SK-N-SH treated with all-trans-retinoic acid at 6 μM for 48 hours (cell line): Measurements from ENCODE around the gene MMEL1.
"Not testable (repeated sequence)": the region's sequence is repeated elsewhere in the genome, so short reads cannot be mapped to it uniquely, and the experiment has no call there.

Experiments
- BACH2 ChIP-seq: fragments of 250-450 bp; sonication (Bioruptor Pico); IDR thresholded peaks from 2 replicates; pipeline ENCODE4 v1.9.0; 2021; ENCODE audit warnings: mild to moderate bottlenecking, borderline replicate concordance
- CREB5 ChIP-seq: fragments of 250-450 bp; sonication (Bioruptor Pico); IDR thresholded peaks from 2 replicates; pipeline ENCODE4 v1.5.1; 2020; ENCODE audit warnings: low read depth, mild to moderate bottlenecking, moderate library complexity
- ESRRG ChIP-seq: fragments of 250-450 bp; sonication (Bioruptor Pico); IDR thresholded peaks from 2 replicates; pipeline ENCODE4 v1.6.1; 2021; ENCODE audit warnings: mild to moderate bottlenecking
- ISL1 ChIP-seq: fragments of 250-450 bp; sonication (Bioruptor Pico); IDR thresholded peaks from 2 replicates; pipeline ENCODE4 v2.1.2; 2022; ENCODE audit warnings: mild to moderate bottlenecking, moderate library complexity
- OSR1 ChIP-seq: fragments of 250-450 bp; sonication (Bioruptor Pico); IDR thresholded peaks from 2 replicates; pipeline ENCODE4 v1.8.0; 2022; ENCODE audit warnings: moderate library complexity, mild to moderate bottlenecking, inconsistent platforms
- PATZ1 ChIP-seq: fragments of 250-450 bp; sonication (Bioruptor Pico); IDR thresholded peaks from 2 replicates; pipeline ENCODE4 v1.8.0; 2020; ENCODE audit warnings: mild to moderate bottlenecking, moderate library complexity, borderline replicate concordance
- TCF4 ChIP-seq: fragments of 250-450 bp; sonication (Bioruptor Pico); IDR thresholded peaks from 2 replicates; pipeline ENCODE4 v1.8.0; 2021; ENCODE audit warnings: mild to moderate bottlenecking, moderate library complexity, borderline replicate concordance
- TOX ChIP-seq: fragments of 250-450 bp; sonication (Bioruptor Pico); IDR thresholded peaks from 2 replicates; pipeline ENCODE4 v1.8.0; 2021; ENCODE audit warnings: mild to moderate bottlenecking, moderate library complexity, borderline replicate concordance
- TSHZ2 ChIP-seq: fragments of 250-450 bp; sonication (Bioruptor Pico); IDR thresholded peaks from 2 replicates; pipeline ENCODE4 v1.5.0; 2020; ENCODE audit warnings: mild to moderate bottlenecking, moderate library complexity
- ZFP30 ChIP-seq: fragments of 450-650 bp; formaldehyde crosslinking; IDR thresholded peaks from 2 replicates; pipeline ENCODE4 v1.5.0; 2022; ENCODE audit warnings: mild to moderate bottlenecking, moderate library complexity
- ZNF565 ChIP-seq: fragments of 450-650 bp; formaldehyde crosslinking; conservative IDR thresholded peaks from 2 replicates; pipeline ENCODE4 v1.5.0; 2020; ENCODE audit warnings: low read depth, mild to moderate bottlenecking, moderate library complexity
- ZNF8 ChIP-seq: fragments of 450-650 bp; formaldehyde crosslinking; IDR thresholded peaks from 2 replicates; pipeline ENCODE4 v1.5.0; 2020; ENCODE audit warnings: mild to moderate bottlenecking, moderate library complexity

- not testable (repeated sequence) for TF ChIP-seq BACH2; TSHZ2 (CRISPR knock-in tag); PATZ1 (CRISPR knock-in tag); OSR1 (CRISPR knock-in tag); CREB5 (CRISPR knock-in tag); ISL1; TCF4 (CRISPR knock-in tag); ZNF8 (CRISPR knock-in tag); ZFP30 (CRISPR knock-in tag); TOX; ZNF565 (CRISPR knock-in tag); ESRRG (CRISPR knock-in tag)
These were observed 20.2 kb upstream of the MMEL1 start for GRCh38 chr1:2652926-2653571.
